H1 (cell line): ENCODE measurements around the gene LRRC45. TPM values are rescaled to one million over a fixed set of nuclear protein-coding genes. Genes with fewer than 3 reads are reported as not detected.

Experiments
- CBX5 ChIP-seq: fragments of 300-800, 300-1000 bp; sonication (generic); IDR thresholded peaks from 2 replicates; pipeline ENCODE4 v1.7.1; 2016; ENCODE audit warnings: antibody characterized with exemption, low read length, low read depth
- HDAC2 ChIP-seq, 2 experiments: fragments of 300-600 bp in 1 of 2; sonication (generic) in 1 of 2; IDR thresholded peaks; 2 replicates each; pipeline ENCODE4 v1.6.1; 2011 to 2012; ENCODE audit warnings: low read depth in 2 of 2, low read length in 2 of 2, mild to moderate bottlenecking in 2 of 2, moderate library complexity in 2 of 2, borderline replicate concordance in 1 of 2, inconsistent platforms in 1 of 2
- MAX ChIP-seq: IDR thresholded peaks from 2 replicates; pipeline ENCODE4 v1.6.1; 2012; ENCODE audit warnings: inconsistent platforms
- SP1 ChIP-seq: IDR thresholded peaks from 2 replicates; pipeline ENCODE4 v1.6.1; 2011; ENCODE audit warnings: low read depth, low read length
- polyA plus RNA-seq, 7 experiments: library from polyadenylated mRNA; depleted of rRNA in 3 of 7; stranded (reverse) in 5 of 7; unstranded in 2 of 7; fragments of >200 nt in 5 of 7; fragments of 200-250 nt in 2 of 7; gene quantifications; 1 replicate in 5 of 7; 2 replicates in 1 of 7; 4 replicates in 1 of 7; pipeline versions ENCODE4 v1.2.1 to v1.2.3, GENCODE V29; 2011 to 2013; ENCODE audit warnings: missing spikeins in 2 of 7, mixed read lengths in 2 of 7
- total RNA-seq: library from RNA; stranded (reverse); fragmentation: NEBNext Ultra II Directional; extraction: Animal tissue kit (Norgen Biotek cat#: 25700); gene quantifications from 2 replicates; pipeline ENCODE4 v1.2.1, GENCODE V29; 2021
- TF ChIP-seq, protein P1 (sequence below): fragments of 300-600 bp; sonication (generic); IDR thresholded peaks from 2 replicates; pipeline ENCODE4 v1.7.1; 2012; ENCODE audit warnings: low read length, moderate library complexity, mild to moderate bottlenecking, inconsistent platforms; ENCODE audit not compliant: insufficient replicate concordance

LRRC45 gene
- total and polyA plus RNA-seq, 2 of the 8 experiments (the other 6 are each of a cell fraction or from before 2014, with no cell fraction given), result 11.5 to 29.0 TPM

- TF ChIP-seq CBX5, result no peak
- TF ChIP-seq MAX, result no peak
- TF ChIP-seq, protein P1, sequence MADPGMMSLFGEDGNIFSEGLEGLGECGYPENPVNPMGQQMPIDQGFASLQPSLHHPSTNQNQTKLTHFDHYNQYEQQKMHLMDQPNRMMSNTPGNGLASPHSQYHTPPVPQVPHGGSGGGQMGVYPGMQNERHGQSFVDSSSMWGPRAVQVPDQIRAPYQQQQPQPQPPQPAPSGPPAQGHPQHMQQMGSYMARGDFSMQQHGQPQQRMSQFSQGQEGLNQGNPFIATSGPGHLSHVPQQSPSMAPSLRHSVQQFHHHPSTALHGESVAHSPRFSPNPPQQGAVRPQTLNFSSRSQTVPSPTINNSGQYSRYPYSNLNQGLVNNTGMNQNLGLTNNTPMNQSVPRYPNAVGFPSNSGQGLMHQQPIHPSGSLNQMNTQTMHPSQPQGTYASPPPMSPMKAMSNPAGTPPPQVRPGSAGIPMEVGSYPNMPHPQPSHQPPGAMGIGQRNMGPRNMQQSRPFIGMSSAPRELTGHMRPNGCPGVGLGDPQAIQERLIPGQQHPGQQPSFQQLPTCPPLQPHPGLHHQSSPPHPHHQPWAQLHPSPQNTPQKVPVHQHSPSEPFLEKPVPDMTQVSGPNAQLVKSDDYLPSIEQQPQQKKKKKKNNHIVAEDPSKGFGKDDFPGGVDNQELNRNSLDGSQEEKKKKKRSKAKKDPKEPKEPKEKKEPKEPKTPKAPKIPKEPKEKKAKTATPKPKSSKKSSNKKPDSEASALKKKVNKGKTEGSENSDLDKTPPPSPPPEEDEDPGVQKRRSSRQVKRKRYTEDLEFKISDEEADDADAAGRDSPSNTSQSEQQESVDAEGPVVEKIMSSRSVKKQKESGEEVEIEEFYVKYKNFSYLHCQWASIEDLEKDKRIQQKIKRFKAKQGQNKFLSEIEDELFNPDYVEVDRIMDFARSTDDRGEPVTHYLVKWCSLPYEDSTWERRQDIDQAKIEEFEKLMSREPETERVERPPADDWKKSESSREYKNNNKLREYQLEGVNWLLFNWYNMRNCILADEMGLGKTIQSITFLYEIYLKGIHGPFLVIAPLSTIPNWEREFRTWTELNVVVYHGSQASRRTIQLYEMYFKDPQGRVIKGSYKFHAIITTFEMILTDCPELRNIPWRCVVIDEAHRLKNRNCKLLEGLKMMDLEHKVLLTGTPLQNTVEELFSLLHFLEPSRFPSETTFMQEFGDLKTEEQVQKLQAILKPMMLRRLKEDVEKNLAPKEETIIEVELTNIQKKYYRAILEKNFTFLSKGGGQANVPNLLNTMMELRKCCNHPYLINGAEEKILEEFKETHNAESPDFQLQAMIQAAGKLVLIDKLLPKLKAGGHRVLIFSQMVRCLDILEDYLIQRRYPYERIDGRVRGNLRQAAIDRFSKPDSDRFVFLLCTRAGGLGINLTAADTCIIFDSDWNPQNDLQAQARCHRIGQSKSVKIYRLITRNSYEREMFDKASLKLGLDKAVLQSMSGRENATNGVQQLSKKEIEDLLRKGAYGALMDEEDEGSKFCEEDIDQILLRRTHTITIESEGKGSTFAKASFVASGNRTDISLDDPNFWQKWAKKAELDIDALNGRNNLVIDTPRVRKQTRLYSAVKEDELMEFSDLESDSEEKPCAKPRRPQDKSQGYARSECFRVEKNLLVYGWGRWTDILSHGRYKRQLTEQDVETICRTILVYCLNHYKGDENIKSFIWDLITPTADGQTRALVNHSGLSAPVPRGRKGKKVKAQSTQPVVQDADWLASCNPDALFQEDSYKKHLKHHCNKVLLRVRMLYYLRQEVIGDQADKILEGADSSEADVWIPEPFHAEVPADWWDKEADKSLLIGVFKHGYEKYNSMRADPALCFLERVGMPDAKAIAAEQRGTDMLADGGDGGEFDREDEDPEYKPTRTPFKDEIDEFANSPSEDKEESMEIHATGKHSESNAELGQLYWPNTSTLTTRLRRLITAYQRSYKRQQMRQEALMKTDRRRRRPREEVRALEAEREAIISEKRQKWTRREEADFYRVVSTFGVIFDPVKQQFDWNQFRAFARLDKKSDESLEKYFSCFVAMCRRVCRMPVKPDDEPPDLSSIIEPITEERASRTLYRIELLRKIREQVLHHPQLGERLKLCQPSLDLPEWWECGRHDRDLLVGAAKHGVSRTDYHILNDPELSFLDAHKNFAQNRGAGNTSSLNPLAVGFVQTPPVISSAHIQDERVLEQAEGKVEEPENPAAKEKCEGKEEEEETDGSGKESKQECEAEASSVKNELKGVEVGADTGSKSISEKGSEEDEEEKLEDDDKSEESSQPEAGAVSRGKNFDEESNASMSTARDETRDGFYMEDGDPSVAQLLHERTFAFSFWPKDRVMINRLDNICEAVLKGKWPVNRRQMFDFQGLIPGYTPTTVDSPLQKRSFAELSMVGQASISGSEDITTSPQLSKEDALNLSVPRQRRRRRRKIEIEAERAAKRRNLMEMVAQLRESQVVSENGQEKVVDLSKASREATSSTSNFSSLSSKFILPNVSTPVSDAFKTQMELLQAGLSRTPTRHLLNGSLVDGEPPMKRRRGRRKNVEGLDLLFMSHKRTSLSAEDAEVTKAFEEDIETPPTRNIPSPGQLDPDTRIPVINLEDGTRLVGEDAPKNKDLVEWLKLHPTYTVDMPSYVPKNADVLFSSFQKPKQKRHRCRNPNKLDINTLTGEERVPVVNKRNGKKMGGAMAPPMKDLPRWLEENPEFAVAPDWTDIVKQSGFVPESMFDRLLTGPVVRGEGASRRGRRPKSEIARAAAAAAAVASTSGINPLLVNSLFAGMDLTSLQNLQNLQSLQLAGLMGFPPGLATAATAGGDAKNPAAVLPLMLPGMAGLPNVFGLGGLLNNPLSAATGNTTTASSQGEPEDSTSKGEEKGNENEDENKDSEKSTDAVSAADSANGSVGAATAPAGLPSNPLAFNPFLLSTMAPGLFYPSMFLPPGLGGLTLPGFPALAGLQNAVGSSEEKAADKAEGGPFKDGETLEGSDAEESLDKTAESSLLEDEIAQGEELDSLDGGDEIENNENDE, result no peak
- TF ChIP-seq SP1, result no peak
- TF ChIP-seq HDAC2 (IDR thresholded peaks at IDR 0.05; ENCODE audit: borderline replicate concordance in 1 of 2, low read depth in 2 of 2, low read length in 2 of 2), result no peak
Observed at GRCh38 chr17:81980707-81981343, 42.3 kb upstream of the LRRC45 start (continued).
